Omental fat pad (tissue), 4 donors: ENCODE data around the gene MUC5AC. TPM values are rescaled to one million over a fixed set of nuclear protein-coding genes. Genes with fewer than 3 reads are reported as not detected.
"Not testable (repeated sequence)": the region's sequence is repeated elsewhere in the genome, so short reads cannot be mapped to it uniquely, and the experiment has no call there.

ENCODE experiments used
- ATAC-seq: fragments of 150-250 bp; one replicate; pipeline ENCODE4 v1.9.1; 2016; ENCODE audit warnings: mild to moderate bottlenecking, moderate library complexity; ENCODE audit not compliant: low FRiP score
- DNase-seq: peaks from one replicate; pipeline ENCODE4 v3.0.0-alpha.2; 2019; ENCODE audit warnings: low spot score
- total RNA-seq, 4 donors: library from RNA; depleted of rRNA; stranded (reverse); fragments of >200 nt; gene quantifications; one replicate each; pipeline ENCODE4 v1.1.0, GENCODE V29; 2016
- TF ChIP-seq, protein P1 (sequence below), 3 donors: fragments of 450-650 bp; IDR thresholded peaks; one replicate each; pipeline ENCODE4 v1.5.1; 2016 to 2017; ENCODE audit warnings: antibody characterized with exemption in 3 of 3, mild to moderate bottlenecking in 3 of 3, moderate library complexity in 2 of 3

The MUC5AC gene
- total RNA-seq, 4 donors from 2014 or later, result not detected

DNA sequence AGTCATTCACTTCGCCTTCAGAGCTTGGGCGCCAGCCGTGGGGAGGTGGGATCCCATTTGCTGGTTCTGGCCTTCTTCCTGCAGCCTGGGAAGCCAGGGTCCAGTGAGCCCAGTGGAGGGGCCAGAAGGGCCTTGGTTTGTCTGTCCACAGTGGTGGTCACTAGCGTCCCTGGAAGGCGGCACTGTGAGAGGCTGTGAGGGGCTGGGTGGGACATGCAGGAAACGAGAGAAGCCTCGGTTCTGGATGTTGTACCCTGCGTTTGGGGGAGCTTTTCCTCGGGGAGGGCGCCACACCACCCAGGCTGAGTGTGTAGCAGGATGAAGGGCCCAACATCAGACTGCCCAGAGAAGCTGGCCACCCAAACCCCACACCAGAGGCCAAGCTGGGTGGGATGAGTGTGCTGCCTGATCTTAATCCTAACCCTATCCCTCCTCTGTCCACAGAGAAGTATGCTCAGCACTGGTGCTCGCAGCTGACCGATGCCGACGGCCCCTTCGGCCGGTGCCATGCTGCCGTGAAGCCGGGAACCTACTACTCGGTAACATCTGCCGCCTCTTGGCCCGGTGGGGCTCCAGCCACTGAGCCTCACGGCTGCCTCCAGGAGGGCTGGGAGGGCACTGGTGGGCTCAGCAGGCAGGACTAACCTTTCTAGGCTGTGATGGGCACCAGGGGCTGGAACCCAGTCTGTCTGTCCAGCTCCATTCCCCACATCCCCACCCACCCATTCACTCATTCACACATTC is 14.4 kb downstream of the MUC5AC start:
- TF ChIP-seq, protein P1, sequence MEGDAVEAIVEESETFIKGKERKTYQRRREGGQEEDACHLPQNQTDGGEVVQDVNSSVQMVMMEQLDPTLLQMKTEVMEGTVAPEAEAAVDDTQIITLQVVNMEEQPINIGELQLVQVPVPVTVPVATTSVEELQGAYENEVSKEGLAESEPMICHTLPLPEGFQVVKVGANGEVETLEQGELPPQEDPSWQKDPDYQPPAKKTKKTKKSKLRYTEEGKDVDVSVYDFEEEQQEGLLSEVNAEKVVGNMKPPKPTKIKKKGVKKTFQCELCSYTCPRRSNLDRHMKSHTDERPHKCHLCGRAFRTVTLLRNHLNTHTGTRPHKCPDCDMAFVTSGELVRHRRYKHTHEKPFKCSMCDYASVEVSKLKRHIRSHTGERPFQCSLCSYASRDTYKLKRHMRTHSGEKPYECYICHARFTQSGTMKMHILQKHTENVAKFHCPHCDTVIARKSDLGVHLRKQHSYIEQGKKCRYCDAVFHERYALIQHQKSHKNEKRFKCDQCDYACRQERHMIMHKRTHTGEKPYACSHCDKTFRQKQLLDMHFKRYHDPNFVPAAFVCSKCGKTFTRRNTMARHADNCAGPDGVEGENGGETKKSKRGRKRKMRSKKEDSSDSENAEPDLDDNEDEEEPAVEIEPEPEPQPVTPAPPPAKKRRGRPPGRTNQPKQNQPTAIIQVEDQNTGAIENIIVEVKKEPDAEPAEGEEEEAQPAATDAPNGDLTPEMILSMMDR (IDR thresholded peaks at IDR 0.05), result no peak
- DNase-seq, result no peak
- no peak for ATAC-seq

DNA sequence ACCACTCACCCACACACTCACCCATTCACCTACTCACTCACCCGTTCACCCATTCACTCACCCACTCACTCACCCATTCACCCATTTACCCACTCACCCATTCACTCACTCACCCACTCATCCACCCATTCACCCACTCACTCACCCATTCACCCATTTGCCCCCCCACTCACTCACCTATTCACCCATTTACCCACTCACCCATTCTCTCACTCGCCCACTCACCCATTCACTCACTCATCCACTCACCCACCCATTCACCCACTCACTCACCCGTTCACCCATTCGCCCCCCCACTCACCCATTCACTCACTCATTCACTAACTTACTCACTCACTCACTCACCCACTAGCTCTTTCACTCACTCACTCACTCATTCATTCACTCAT is 15.0 kb downstream of the MUC5AC start:
- no peak for DNase-seq
- ATAC-seq, result no peak
- TF ChIP-seq, protein P1 (IDR thresholded peaks at IDR 0.05), result no peak

DNA sequence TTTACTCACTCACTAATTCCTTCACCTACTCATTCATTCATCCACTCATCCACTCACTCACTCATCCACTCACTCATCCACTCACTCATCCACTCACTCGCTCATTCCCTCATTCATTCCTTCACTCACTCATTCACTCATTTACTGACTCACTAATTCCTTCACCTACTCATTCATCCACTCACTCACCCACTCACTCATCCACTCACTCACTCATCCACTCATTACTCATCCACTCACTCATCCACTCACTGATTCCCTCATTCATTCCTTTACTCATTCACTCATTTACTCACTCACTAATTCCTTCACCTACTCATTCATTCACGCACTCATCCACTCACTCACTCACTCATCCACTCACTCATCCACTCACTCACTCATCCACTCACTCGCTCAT is 15.6 kb downstream of the MUC5AC start:
- DNase-seq, ATAC-seq: not testable (repeated sequence)

DNA sequence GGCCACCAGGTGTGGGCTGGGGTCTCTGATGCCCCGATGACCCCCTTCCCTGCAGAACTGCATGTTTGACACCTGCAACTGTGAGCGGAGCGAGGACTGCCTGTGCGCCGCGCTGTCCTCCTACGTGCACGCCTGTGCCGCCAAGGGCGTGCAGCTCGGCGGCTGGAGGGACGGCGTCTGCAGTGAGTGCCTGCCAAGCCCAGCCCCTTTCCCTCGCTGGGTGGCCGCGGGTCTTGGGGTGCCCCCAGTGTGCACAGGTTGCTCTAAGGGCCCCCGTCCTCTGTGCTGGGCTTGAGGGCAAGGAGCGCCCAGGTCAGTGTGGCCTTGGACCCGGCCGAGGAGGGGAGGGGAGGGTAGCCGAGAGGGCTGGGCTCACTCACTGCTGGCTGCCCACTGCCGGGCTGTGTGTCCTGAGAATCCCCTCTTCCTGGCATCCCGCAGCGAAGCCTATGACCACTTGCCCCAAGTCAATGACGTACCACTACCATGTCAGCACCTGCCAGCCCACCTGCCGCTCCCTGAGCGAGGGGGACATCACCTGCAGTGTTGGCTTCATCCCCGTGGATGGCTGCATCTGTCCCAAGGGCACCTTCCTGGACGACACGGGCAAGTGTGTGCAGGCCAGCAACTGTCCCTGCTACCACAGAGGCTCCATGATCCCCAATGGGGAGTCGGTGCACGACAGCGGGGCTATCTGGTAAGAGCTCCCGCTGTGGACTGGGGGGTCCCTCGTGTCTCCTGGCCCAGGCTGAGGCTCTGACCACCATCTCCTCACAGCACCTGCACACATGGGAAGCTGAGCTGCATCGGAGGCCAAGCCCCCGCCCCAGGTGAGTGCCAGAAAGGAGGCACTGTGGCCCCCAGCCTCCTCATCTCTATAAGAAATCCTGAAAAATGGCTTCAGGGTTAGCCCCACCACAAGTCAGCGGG is 17.0 kb downstream of the MUC5AC start:
- TF ChIP-seq, protein P1 (IDR thresholded peaks at IDR 0.05), result no peak
- DNase-seq, result no peak
- ATAC-seq, result no peak

DNA sequence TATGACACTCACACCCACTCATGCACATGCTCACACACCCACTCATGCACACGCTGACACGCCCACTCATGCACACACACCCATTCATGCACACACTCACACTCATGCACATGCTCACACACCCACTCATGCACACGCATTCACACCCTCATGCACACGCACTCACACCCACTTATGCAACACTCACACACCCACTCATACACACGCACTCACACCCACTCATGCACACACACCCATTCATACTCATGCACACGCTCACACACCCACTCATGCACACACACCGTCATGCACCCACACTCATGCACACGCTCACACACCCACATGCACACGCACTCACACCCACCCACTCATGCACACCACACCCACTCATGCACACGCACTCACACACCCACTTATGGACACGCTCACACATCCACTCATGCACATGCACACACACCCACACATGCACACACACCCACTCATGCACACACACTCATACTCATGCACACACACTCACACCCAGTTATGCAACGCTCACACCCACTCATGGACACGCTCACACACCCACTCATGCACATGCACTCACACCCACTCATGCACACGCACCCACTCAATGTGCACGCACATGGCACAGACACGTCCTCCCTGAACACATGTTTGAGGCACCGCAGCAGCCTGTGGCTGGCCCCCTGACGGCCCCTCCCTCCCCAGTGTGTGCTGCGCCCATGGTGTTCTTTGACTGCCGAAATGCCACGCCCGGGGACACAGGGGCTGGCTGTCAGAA is 17.9 kb downstream of the MUC5AC start:
- TF ChIP-seq, protein P1 (IDR thresholded peaks at IDR 0.05), result no peak
- no peak for DNase-seq
- ATAC-seq, result no peak

DNA sequence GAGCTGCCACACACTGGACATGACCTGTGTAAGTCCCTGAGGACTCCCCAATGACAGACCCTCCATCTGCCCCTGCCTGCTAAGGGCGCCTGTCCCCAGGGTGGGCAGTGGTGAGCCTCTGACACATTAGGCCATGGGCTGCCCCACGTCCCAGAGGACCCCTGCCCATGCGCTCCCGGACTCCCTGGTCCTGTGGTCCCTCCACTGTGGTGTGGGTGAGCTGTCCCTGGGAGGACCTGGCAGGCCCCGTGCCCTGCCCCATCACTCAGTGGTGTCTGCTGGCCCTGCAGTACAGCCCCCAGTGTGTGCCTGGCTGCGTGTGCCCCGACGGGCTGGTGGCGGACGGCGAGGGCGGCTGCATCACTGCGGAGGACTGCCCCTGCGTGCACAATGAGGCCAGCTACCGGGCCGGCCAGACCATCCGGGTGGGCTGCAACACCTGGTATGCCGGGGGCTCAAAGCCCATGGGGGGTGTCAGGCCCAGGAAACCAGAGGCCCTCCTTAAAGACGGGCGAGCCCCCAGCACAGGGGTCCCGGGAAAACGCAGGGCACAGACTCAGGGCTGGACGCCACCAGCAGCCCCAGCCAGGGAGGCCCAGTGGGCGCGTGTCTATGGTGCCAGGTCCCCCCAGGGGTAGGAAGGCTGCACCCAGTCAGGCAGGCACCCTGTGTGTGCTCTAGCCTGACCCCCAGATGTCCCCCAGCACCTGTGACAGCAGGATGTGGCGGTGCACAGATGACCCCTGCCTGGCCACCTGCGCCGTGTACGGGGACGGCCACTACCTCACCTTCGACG is 18.7 kb downstream of the MUC5AC start:
- TF ChIP-seq, protein P1 (IDR thresholded peaks at IDR 0.05), result no peak
- no peak for ATAC-seq
- no peak for DNase-seq
